Activated CD8-positive, alpha-beta T cell treated with anti-CD3 and anti-CD28 coated beads for 36 hours (primary cell): Measurements from ENCODE around the gene CTNNA1. TPM values are rescaled to one million over a fixed set of nuclear protein-coding genes. Genes with fewer than 3 reads are reported as not detected.
"Not testable (repeated sequence)": the region's sequence is repeated elsewhere in the genome, so short reads cannot be mapped to it uniquely, and the experiment has no call there.

Source experiments
- ATAC-seq: fragments of 200-7000 bp; cut with Tn5 transposase; one replicate; pipeline ENCODE4 v1.10.0; 2021; ENCODE audit warnings: mild to moderate bottlenecking, moderate library complexity
- CTCF ChIA-PET: fragments of 350-600 bp; sonication (Branson Sonifier 250); formaldehyde crosslinking; loops from one replicate; lab custom pipeline; 2021; ENCODE audit warnings: antibody characterized with exemption; lab: Charles Lee
- POLR2A ChIA-PET: fragments of 350-600 bp; sonication (Branson Sonifier 250); formaldehyde crosslinking; loops from one replicate; lab custom pipeline; 2021; ENCODE audit warnings: antibody characterized with exemption; lab: Charles Lee
- DNase-seq: peaks from one replicate; pipeline ENCODE4 v3.0.0-alpha.2; 2020
- H3K27ac Mint-ChIP-seq: one replicate; pipeline ENCODE4 v1.8.0; 2021; ENCODE audit warnings: mild to moderate bottlenecking, mixed read lengths
- H3K27me3 Mint-ChIP-seq: one replicate; pipeline ENCODE4 v1.8.0; 2021; ENCODE audit warnings: mixed read lengths
- H3K36me3 Mint-ChIP-seq: one replicate; pipeline ENCODE4 v1.8.0; 2021; ENCODE audit warnings: low read depth, mixed read lengths
- H3K4me1 Mint-ChIP-seq: one replicate; pipeline ENCODE4 v1.8.0; 2021; ENCODE audit warnings: low read depth, mixed read lengths
- H3K4me3 Mint-ChIP-seq: one replicate; pipeline ENCODE4 v1.8.0; 2021; ENCODE audit warnings: mild to moderate bottlenecking, moderate library complexity, mixed read lengths
- H3K9me3 Mint-ChIP-seq: one replicate; pipeline ENCODE4 v1.8.0; 2021; ENCODE audit warnings: mixed read lengths
- intact Hi-C: fragments of 100-400 bp; cut with micrococcal nuclease; formaldehyde crosslinking; loops from one replicate; pipeline ENCODE4 v1.10.0; 2022
- total RNA-seq, 2 experiments: library from RNA; stranded (reverse); gene quantifications; one replicate each; pipeline ENCODE4 v1.2.3, GENCODE V29; 2021
- TF ChIP-seq, protein P1 (sequence below): fragments of 200-600 bp; IDR thresholded peaks from one replicate; pipeline ENCODE4 v1.8.0; 2022; ENCODE audit warnings: antibody characterized with exemption, mild to moderate bottlenecking

Gene CTNNA1
- total RNA-seq, 2 experiments from 2014 or later, result 77.3 to 85.6 TPM

DNA sequence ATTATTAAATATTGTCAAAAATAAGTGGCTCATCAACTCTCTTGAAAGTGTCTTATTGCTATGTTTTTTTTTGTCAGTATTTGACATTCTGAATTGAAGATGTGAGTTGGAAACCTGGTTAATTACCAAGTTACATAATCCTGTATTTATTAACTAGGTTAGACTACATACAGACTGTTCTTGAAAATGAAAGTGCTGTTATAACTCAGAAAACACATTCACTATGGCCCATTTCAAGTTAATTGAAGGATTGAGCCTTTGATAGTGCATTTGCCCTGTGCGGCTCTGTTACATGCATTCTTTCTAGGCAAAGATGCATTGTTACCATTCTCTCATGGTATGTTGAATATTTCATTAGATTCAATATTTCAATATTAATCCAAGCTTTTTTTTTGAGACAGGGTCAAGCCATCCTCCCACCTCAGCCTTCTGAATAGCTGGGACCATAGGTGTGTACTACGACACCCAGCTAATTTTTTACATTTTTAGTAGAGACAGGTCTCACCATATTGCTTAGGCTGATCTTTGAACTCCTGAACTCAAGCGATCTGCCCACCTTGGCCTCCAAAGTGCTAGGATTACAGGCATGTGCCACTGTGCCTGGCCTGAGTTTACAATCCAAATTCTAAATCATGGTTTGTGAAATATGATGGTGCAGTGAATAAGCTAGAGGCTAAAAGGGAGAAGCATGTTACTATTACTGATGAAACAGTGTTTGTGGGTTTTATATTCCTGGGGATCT, 10.0 kb downstream of the CTNNA1 start:
- no peak for ATAC-seq
- H3K4me3 Mint-ChIP-seq, result no peak overlapping the region
- no peak overlapping the region for H3K27ac Mint-ChIP-seq
- CTCF ChIA-PET, result interaction anchor here (1.4 kb wide), 1 partner anchor 9 kb away, joined by 4 read pairs; no protein-coding TSS in a partner anchor
- H3K9me3 Mint-ChIP-seq, result peaks cover 3% of the 10 kb centered on the region
- POLR2A ChIA-PET, result no interaction called here
- H3K4me1 Mint-ChIP-seq, result peaks cover 18% of the 10 kb centered on the region
- TF ChIP-seq, protein P1, sequence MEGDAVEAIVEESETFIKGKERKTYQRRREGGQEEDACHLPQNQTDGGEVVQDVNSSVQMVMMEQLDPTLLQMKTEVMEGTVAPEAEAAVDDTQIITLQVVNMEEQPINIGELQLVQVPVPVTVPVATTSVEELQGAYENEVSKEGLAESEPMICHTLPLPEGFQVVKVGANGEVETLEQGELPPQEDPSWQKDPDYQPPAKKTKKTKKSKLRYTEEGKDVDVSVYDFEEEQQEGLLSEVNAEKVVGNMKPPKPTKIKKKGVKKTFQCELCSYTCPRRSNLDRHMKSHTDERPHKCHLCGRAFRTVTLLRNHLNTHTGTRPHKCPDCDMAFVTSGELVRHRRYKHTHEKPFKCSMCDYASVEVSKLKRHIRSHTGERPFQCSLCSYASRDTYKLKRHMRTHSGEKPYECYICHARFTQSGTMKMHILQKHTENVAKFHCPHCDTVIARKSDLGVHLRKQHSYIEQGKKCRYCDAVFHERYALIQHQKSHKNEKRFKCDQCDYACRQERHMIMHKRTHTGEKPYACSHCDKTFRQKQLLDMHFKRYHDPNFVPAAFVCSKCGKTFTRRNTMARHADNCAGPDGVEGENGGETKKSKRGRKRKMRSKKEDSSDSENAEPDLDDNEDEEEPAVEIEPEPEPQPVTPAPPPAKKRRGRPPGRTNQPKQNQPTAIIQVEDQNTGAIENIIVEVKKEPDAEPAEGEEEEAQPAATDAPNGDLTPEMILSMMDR, result no peak
- intact Hi-C loops, result no loop called here
- no peak for DNase-seq
- peaks cover 17% of the 10 kb centered on the region for H3K36me3 Mint-ChIP-seq
- H3K27me3 Mint-ChIP-seq, result peaks cover 22% of the 10 kb centered on the region

DNA sequence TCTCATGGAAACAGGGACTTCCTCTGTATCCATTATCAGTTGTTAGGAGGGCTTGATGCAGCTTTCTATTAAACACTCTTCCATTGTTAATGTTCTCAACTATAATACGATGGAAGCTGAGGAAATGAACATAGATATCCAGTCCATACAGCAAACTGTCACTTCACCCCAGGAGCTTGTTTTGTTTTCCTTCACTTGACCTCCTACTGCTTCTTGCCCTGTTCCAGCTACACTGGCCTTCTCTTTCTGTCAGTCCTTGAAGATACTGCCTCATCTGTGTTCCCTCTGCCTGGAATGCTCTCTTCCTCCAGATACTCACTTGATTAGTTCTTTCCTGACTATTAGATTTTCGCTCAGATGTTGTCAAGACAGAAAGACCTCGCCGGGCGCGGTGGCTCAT, 17.1 kb downstream of the CTNNA1 start:
- TF ChIP-seq, protein P1, result no peak
- intact Hi-C loops, result no loop called here
- no peaks in the 10 kb centered on the region for H3K9me3 Mint-ChIP-seq
- DNase-seq (no peak), ATAC-seq (no peak)
- ChIA-PET POLR2A (no interaction called here), CTCF (interaction anchor here (0.6 kb wide), 1 partner anchor 178 kb away, joined by 4 read pairs; no protein-coding TSS in a partner anchor)
- H3K4me1 Mint-ChIP-seq, result no peaks in the 10 kb centered on the region
- H3K4me3 Mint-ChIP-seq, result no peak overlapping the region
- H3K36me3 Mint-ChIP-seq, result no peaks in the 10 kb centered on the region
- peaks cover 18% of the 10 kb centered on the region for H3K27me3 Mint-ChIP-seq
- H3K27ac Mint-ChIP-seq, result no peak overlapping the region

DNA sequence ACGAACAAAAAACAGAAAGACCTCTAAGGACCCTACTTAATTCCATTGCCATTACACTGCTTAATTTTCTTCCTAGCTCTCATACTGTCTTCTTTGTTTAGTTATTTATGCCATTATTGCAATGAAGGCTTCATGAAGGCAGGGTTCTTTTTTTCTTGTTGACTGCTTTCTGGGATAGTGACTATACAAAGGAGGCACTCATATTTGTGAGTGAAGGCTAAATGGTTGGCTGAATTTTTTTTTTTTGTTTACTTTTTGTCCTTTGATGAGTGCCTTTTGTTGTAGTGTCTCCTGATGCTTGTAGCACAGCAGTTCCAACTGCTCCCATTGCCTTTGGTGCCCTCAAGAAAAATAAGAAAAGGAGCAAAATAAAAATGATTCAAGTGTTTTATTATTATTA, 17.8 kb downstream of the CTNNA1 start:
- no peaks in the 10 kb centered on the region for H3K4me1 Mint-ChIP-seq
- no peaks in the 10 kb centered on the region for H3K36me3 Mint-ChIP-seq
- ATAC-seq (no peak), DNase-seq (no peak)
- intact Hi-C loops, result no loop called here
- ChIA-PET POLR2A (no interaction called here), CTCF (interaction anchor here (0.6 to 1.4 kb wide), 2 partner anchors 177 to 178 kb away, joined by 3 to 4 read pairs; no protein-coding TSS in a partner anchor)
- H3K27me3 Mint-ChIP-seq, result peaks cover 17% of the 10 kb centered on the region
- H3K9me3 Mint-ChIP-seq, result no peaks in the 10 kb centered on the region
- no peak overlapping the region for H3K27ac Mint-ChIP-seq
- no peak overlapping the region for H3K4me3 Mint-ChIP-seq
- TF ChIP-seq, protein P1, result no peak

DNA sequence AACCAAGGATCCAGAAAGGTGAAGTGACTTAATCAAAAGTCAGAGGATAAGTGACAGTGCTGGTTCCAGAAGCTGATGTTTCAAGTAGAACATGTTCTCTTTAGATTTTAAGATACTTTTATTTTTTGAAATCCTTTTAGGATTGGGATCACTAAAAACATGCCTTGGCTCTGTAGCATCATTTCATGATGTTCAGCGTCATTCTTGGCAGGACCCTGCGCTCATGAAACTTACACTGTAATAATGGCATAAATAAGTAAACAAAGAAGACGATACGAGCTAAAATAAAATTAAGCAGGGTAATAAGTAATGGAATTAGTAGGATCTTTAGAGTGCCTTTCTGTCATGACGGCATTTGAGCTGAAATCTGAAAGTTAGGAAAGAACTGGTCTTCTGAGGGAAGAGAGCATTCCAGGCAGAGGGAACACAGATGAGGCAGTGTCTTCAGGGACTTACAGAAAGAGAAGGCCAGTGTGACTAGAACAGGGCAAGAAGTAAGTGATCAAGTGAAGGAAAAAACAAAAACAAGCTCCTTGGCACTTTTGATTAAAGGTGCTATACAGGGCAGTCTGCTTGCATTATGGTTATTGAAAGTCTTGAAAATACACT, 19.9 kb downstream of the CTNNA1 start:
- Mint-ChIP-seq H3K27me3 (peaks cover 13% of the 10 kb centered on the region), H3K27ac (no peak overlapping the region), H3K36me3 (no peaks in the 10 kb centered on the region), H3K4me3 (no peak overlapping the region), H3K9me3 (no peaks in the 10 kb centered on the region), H3K4me1 (no peaks in the 10 kb centered on the region)
- DNase-seq, result no peak
- intact Hi-C loops, result no loop called here
- CTCF ChIA-PET, result interaction anchor here (0.7 to 3.0 kb wide), 7 partner anchors 11 to 176 kb away, joined by 3 to 13 read pairs (median 5); no protein-coding TSS in a partner anchor
- no peak for ATAC-seq
- POLR2A ChIA-PET, result interaction anchor here (1.2 kb wide), 1 partner anchor 11 kb away, joined by 3 read pairs; no protein-coding TSS in a partner anchor
- TF ChIP-seq, protein P1, result no peak

DNA sequence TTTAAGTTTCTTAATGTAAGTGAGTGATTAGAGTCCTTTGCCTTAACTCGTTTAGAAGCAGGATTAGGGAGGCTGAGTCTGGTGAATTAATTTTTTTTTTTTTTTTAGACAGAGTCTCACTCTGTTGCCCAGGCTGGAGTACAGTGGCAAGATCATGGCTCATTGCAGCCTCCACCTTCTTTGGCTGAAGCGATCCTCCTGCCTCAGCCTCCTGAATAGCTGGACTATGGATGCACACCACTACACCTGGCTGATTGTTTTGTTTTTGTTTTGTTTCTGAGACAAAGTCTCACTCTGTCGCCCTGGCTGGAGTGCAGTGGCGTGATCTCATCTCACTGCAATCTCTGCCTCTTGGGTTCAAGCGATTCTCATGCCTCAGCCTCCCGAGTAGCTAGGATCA, 20.4 kb downstream of the CTNNA1 start:
- H3K4me3 Mint-ChIP-seq, H3K4me1 Mint-ChIP-seq, H3K9me3 Mint-ChIP-seq, intact Hi-C loops, H3K36me3 Mint-ChIP-seq, H3K27ac Mint-ChIP-seq, DNase-seq, ATAC-seq: not testable (repeated sequence)
- H3K27me3 Mint-ChIP-seq, result peaks cover 14% of the 10 kb centered on the region
- ChIA-PET POLR2A (interaction anchor here (1.2 kb wide), 1 partner anchor 12 kb away, joined by 3 read pairs; no protein-coding TSS in a partner anchor), CTCF (interaction anchor here (1.3 to 3.0 kb wide), 5 partner anchors 17 to 168 kb away, joined by 3 to 13 read pairs (median 6); no protein-coding TSS in a partner anchor)
